PFSK-1 (cell line): ENCODE results near the gene SATB2.

Experiments
- FOXP2 ChIP-seq: optimal IDR thresholded peaks from 2 replicates; pipeline ENCODE3; 2011; ENCODE audit warnings: borderline replicate concordance, control low read depth, inconsistent platforms; ENCODE audit not compliant: insufficient read depth; ENCODE audit errors: extremely low read length, extremely low read depth
- POLR2AphosphoS5 ChIP-seq: IDR thresholded peaks from 2 replicates; pipeline ENCODE4 v1.6.1; 2012; ENCODE audit warnings: low read depth, mild to moderate bottlenecking, control low read depth, low read length, moderate library complexity
- REST ChIP-seq, 2 experiments: IDR thresholded peaks; 2 replicates each; pipeline versions ENCODE4 v1.6.1 to v1.8.0; 2011 to 2012; ENCODE audit warnings: low read depth in 2 of 2, low read length in 2 of 2, control low read depth in 1 of 2, inconsistent platforms in 1 of 2, mild to moderate bottlenecking in 1 of 2, moderate library complexity in 1 of 2; ENCODE audit not compliant: insufficient read depth in 1 of 2
- TAF1 ChIP-seq: IDR thresholded peaks from 2 replicates; pipeline ENCODE4 v1.6.1; 2012; ENCODE audit warnings: low read length, control low read depth, borderline replicate concordance; ENCODE audit not compliant: insufficient read depth

GRCh38 chr2:199381531-199381930 lies 76.2 kb downstream of the SATB2 start:
- no peak for TF ChIP-seq REST (IDR thresholded peaks at IDR 0.05; ENCODE audit: insufficient read depth in 1 of 2, low read depth in 2 of 2, low read length in 2 of 2)
- no peak for TF ChIP-seq POLR2AphosphoS5
- TF ChIP-seq TAF1, result no peak
- TF ChIP-seq FOXP2, result no peak
